ENCODE data around the gene KSR1. TPM values are rescaled to one million over a fixed set of nuclear protein-coding genes. Genes with fewer than 3 reads are reported as not detected.
"Not testable (repeated sequence)": the region's sequence is repeated elsewhere in the genome, so short reads cannot be mapped to it uniquely, and the experiment has no call there.

KSR1 gene
- total RNA-seq, 1 donor from 2014 or later = 12.6 TPM

DNA sequence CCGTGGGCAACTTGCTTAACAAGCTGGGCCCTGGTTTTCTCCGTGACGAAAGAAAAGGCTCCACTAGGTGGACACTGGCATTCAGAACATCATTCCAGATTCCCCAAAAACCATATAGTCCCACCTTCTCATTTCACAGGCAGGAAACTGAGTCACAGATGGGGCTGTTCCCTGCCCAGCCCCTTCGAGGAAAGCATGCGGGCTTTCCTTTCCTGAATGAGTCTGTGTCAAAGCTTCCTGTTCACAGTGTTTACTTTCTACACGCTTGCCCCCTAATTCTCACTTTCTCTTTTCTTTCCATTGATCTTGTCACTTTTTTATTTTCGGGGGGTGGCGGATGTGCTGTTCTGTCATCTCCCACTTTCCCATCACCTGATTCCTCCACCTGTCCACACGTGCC, 164.5 kb downstream of the KSR1 start:
- FAIRE-seq (no peak), DNase-seq (ENCODE audit: low spot score in 2 of 2) (no peak)

- DNase-seq (ENCODE audit: low spot score in 2 of 2) = no peak
- no peak for FAIRE-seq
Measured at GRCh38 chr17:27621536-27621935, 165.3 kb downstream of the KSR1 start.

GRCh38 chr17:27621942-27622559, 165.8 kb downstream of the KSR1 start:
- DNase-seq (ENCODE audit: low spot score in 2 of 2) (no peak), FAIRE-seq (no peak)

DNA sequence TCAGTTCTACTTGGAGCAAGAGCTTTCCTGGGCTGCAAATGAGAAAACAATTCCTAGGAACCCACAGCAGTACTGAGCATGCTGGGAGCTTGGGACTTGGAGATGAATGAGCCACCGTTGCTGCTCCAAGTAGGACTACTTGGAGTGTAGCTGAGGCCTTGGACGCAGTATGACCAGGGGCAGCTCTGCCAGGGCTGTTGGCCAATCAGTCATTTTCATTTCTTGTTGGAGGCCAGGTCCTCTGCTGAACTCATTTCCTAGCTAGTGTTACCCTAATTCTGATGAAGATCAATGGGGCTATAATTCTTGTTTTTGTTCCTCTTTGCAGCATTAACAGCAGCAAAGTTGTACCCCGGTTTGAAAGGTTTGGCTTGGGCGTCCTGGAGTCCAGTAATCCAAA, 166.7 kb downstream of the KSR1 start:
- FAIRE-seq = no peak
- no peak for DNase-seq (ENCODE audit: low spot score in 2 of 2)

- DNase-seq (ENCODE audit: low spot score in 2 of 2) (no peak), FAIRE-seq (no peak)
Measured at GRCh38 chr17:27623614-27624013, 167.4 kb downstream of the KSR1 start.

DNA sequence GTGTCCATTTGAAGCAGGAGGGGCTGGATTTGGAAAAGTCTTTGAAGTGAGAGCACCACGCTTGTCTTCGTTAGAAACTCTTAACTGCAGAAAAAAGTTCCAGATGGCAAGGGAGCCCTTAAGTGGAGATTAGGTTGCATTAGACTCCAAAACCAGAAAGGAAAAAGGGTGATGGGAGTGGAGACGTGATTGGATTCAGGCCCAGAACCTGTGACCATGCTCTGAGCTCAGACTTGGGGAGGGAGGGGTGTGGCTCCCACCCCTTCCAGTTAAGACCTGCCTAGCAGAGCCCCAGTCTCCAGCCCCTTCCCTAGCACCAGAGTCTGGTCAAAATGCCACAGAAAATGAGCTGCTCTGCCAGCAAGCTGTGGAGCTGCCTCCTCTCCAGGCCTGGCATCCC, 168.3 kb downstream of the KSR1 start:
- FAIRE-seq = no peak

DNA sequence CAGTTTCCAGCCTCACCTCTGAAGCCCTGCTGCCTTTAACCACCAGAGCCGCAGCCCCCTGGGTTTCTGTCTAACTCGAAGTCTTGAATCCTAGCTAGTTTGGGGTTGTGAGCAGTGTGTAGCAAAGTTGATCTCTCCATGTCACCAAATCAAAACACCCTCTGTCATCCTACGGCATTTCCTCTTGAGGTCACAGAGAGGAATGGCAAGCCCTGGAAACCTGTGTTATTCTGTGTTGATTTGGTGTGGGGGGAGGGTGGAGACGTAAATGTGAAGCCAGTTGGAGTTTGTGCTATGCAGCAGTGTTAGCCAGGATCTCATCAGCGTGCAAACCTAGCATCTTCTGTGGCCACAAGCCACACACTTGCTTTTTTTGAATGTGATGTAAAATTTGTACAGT, 169.6 kb downstream of the KSR1 start:
- DNase-seq (ENCODE audit: low spot score in 2 of 2) = no peak
- no peak for FAIRE-seq

More for the DNA sequence above, 168.3 kb downstream of the KSR1 start:
- DNase-seq (ENCODE audit: low spot score in 2 of 2) = no peak

DNA sequence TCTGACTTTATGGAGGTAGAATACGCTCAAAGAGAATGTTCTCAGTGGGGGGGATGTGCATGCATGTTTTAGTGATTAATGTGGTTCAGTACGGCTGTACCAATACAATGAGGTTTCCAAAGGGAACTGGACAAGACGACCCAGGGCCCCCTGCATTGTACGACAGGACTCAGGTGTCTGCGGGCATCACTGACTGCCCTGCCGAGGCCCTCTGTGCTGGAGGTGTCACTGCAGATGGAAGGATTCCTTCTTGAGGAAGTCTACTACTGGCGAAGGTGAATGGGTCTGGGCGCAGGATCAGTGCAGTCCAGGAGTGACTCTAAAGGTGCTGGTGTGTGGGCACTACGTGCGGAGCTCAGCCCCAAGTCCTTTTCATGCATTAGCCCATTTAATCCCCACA, 171.3 kb downstream of the KSR1 start:
- FAIRE-seq = no peak
- DNase-seq (ENCODE audit: low spot score in 2 of 2) = no peak

DNA sequence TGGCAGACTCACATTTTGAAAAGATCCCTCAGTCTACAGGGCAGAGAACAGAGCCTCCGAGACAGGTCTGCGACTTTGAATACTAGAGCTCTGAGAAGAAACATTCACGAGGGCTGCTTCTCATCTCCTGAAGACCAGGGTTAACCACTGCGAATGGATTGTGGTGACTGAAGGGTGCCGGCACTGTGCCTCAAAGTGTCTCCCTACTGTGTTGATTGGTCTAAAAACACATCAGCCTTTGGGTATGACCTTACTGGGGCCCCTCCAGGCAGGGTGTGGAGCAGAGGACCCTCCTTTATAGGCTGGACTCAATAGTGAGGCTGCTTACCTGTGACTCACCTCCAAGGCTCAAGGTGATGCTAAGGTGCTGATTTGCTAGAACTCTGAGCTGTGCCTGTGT, 172.1 kb downstream of the KSR1 start:
- FAIRE-seq = no peak
- no peak for DNase-seq (ENCODE audit: low spot score in 2 of 2)

- not testable (repeated sequence) for DNase-seq (ENCODE audit: low spot score in 2 of 2); FAIRE-seq
Measured at GRCh38 chr17:27629260-27629659, 173.0 kb downstream of the KSR1 start.

DNA sequence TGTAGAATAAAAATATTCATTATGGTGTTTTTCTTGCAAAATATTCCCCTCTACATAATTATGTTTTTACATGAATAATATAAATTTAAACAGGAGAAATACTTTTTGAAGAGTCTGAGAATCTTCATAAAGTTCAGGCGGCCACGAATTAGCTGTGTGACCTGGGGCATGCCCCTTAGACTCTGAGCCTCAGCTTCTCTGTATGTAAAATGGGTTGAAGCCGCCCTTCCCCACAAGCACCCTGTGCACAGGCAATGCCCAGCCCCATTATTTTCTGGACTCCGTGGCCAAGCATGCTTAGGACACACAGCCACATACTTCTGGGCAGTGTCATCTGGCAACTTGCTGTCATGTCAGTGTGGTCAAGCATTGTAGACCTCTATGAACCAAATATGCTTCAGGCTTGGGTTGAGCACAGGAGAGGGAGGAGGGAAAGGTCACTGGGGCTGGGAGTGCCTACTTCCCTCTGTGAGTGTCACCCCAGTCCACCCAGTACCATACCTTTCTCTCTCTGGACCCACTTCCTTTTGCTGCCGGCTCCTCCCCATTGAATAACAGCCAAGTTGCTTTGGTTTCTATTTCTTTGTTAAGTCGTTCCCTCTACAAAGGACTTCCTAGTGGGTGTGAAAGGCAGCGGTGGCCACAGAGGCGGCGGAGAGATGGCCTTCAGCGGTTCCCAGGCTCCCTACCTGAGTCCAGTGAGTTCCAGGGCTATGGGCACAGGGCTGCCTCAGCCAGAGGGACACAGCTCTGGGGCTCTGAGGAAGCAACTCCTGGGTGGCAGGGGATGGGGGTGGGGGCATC, 174.6 kb downstream of the KSR1 start, which contains the start of gene LGALS9:
TSS of gene LGALS9 (plus strand) at position 582 of the 804 bp plus-strand sequence. CDS start at position 660, 78 bp downstream.
- no peak for DNase-seq (ENCODE audit: low spot score in 2 of 2)
- FAIRE-seq = no peak

DNA sequence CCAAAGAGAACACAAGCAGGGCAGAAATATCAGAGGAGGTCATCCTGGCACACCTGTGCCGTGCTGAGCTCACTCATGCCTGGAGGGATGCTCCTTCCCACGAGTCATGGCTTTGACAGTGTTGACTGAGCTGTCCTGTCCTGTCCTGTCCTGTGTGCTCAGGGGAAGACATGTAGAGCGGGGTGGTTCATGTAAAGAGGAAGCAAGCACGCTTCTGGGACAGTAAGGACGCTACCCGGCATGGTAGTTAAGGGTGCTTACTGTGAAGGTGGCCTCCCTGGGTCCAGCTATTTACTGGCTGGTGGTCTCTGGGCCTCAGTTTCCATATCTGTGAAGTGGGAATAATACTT, 175.1 kb downstream of the KSR1 start:
- FAIRE-seq (no peak), DNase-seq (ENCODE audit: low spot score in 2 of 2) (no peak)

DNA sequence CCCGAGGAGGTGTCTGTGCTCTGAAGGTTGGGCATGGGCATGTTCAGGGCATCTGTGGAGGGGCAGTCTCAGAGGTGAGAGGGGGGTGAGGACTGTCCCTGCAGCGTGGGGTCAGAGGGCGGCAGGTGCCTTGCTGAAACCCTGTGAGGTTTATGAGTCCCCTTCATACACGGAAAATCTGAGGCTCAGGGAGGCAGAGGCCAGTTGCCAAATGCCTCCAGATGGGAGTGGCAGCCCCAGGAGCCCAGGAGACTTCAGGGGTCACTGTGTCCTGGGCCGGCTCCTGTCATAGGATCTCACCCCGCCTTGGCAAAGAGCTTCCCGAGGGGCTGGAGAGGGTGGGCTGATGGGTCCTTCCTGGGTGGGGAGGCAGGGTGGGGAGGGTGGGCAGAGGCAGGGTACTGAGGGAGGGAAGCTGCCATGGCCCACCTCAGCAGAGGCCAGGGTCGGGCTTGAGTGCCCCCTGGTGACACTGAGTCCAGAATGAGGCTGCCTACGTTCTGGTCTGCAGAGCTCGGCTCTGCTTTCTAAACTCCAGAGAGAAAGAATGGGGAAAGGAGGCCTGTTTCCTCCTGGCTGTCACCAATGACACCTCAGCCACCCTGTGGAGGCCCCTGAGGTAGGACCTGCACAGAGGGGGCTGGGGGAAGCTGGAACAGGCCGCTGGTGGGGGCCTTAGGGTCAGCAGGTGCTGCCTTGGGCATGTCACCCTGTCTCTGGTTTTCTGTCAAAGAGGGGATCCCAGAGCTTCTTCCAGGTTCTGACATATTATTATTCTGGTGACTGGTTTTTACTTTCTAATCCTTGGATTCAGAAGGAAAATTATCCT, 175.9 kb downstream of the KSR1 start:
- FAIRE-seq (no peak), DNase-seq (ENCODE audit: low spot score in 2 of 2) (no peak)

GRCh38 chr17:27632766-27633165, 176.5 kb downstream of the KSR1 start:
- DNase-seq (ENCODE audit: low spot score in 2 of 2); FAIRE-seq: not testable (repeated sequence)

DNA sequence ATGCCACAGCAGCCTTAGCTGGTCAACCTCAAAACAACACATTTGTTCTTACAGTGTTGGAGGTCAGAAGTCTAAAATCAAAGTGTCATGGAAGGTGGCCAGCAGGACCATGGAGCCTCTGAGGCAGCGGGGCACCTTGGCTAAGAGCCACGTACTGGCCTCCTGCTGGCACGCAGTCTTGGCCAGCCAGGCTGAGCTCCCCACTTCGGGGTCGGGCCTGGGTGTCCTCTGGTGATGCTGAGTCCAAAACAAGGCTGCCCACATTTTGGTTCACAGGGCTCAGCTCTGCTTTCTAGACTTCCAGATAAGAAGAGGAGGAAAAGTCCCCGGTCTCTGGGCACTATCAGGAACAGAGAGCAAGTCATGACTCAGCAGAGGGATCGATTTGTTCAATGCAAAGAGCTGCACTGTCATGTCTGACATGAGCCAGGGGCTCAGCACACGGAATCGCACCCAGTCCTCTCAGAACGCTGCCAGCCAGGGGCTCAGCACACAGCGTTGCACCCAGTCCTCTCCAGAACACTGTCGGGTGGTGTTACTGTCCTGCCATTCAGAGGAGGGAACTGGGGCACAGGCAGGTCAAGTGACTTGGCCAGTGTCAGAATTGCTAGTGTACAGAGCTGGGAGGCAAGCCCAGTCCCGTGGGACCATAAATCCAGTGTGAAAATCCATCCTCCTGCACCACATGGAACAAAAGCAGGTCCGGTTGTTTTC, 177.2 kb downstream of the KSR1 start:
- no peak for DNase-seq (ENCODE audit: low spot score in 2 of 2)
- FAIRE-seq = no peak

- DNase-seq (ENCODE audit: low spot score in 2 of 2) (no peak), FAIRE-seq (no peak)
Measured at GRCh38 chr17:27634026-27634335, 177.7 kb downstream of the KSR1 start.

DNA sequence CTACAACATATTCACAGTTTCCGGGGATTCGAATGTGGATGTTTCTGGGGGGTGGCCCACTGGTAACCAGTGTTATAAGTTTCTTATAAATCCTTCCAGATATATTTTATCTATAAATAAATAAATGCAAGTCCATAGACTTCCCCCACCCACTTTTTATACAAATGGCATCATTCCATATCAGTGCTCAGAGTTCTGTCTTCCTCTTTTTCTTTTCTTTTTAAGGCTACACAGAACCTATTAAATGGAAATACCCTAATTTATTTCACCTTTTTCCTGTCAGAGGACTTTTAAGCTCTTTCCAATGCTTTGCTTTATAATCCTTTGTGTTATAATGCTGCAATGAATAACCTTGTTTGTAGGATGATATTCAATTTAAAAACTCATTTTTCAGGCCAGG, 178.5 kb downstream of the KSR1 start:
- DNase-seq (ENCODE audit: low spot score in 2 of 2) (no peak), FAIRE-seq (no peak)

DNA sequence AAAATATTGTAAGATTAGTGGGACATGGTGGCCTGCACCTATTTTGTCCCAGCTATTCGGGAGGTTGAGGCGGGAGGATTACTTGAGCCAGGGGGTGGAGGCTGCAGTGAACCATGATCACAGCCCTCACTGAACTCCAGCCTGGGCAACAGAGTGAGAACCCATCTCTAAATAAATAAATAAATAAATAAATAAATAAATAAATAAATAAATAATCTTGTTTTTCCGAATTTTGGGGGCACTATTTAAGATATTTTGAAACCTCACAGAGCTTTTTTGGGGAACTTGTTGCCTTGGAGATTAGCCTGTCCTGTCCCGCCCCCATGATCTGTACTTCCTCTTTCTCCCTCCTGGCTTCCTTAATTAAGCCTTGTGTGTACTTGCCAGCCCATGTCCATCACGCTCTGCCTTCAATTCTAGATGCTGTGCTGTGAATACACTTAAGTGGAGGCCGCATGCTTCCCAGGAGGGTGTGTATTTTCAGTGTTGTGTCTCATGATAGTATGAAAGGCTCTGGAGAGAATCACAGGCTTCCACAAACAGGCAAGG, 179.1 kb downstream of the KSR1 start:
- no peak for DNase-seq (ENCODE audit: low spot score in 2 of 2)
- FAIRE-seq = no peak

GRCh38 chr17:27636005-27636520, 179.8 kb downstream of the KSR1 start:
- FAIRE-seq; DNase-seq (ENCODE audit: low spot score in 2 of 2): not testable (repeated sequence)

DNA sequence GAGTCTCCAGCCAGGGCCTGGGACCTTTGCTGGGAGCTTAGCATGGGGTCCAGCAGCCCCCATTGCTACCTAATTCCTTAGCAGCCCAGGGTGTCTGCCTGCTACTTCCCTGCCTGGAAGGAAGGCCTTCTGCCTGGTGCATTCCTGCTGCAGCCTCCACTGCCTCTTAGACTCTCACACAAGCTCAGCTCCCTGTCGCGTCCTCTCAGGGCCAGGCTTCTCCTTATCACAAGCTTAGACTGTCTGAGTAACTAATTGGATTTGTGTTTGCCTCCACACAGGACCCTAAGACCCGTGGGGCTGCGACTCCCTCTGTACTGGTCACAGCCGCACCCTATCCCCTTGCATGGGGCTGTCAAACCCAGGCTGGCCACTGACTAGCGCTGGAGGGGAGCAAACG, 181.6 kb downstream of the KSR1 start:
- DNase-seq (ENCODE audit: low spot score in 2 of 2); FAIRE-seq: not testable (repeated sequence)

Measured in frontal cortex (tissue), 4 donors.